ENCODE measurements around the gene AFMID.
A peak's percentile ranks its signal among the peaks of the same experiment; 100 is the strongest.
"Not testable (repeated sequence)": the region's sequence is repeated elsewhere in the genome, so short reads cannot be mapped to it uniquely, and the experiment has no call there.

Gene AFMID
- long read RNA-seq, donor 1, partial matches to known transcripts: 7 of 9 reads
- long read RNA-seq, donor 1, other reads (novel, unspliced or antisense): 0 of 9 reads
- long read RNA-seq, donor 2, partial matches to known transcripts: 0 of 3 reads
- long read RNA-seq, donor 2, other reads (novel, unspliced or antisense): 0 of 3 reads
- long read RNA-seq, donor 3, partial matches to known transcripts: 0 of 4 reads
- long read RNA-seq, donor 3, other reads (novel, unspliced or antisense): 0 of 4 reads
- long read RNA-seq, donor 4, partial matches to known transcripts: 0 of 4 reads
- long read RNA-seq, donor 4, other reads (novel, unspliced or antisense): 0 of 4 reads
- long read RNA-seq, donor 5, partial matches to known transcripts: 0 of 8 reads
- long read RNA-seq, donor 5, other reads (novel, unspliced or antisense): 6 of 8 reads
- long read RNA-seq, donor 6, partial matches to known transcripts: 0 of 4 reads
- long read RNA-seq, donor 6, other reads (novel, unspliced or antisense): 0 of 4 reads
- long read RNA-seq, donor 7: 0 reads
- long read RNA-seq, donor 8, partial matches to known transcripts: 0 of 1 reads
- long read RNA-seq, donor 8, other reads (novel, unspliced or antisense): 0 of 1 reads

- DNase-seq: peak; percentile 96
Observed at GRCh38 chr17:78186692-78187595, at the start of gene AFMID, which contains the start of gene TK1. TSS of gene AFMID (plus strand) at chr17:78187362. CDS start at chr17:78187371, 9 bp downstream. TSS of gene TK1 (minus strand) at chr17:78187052. CDS start at chr17:78186994, 58 bp downstream.

- no peak for DNase-seq
Observed at GRCh38 chr17:78137392-78138203, 49.6 kb upstream of the AFMID start.

GRCh38 chr17:78138204-78139060 is 48.7 kb upstream of the AFMID start:
- DNase-seq: no peak

- DNase-seq: not testable (repeated sequence)
Observed at GRCh38 chr17:78139861-78140168, 47.3 kb upstream of the AFMID start.

GRCh38 chr17:78140169-78141051 is 46.8 kb upstream of the AFMID start:
- peak; percentile 65 for DNase-seq

- no peak for DNase-seq
Observed at GRCh38 chr17:78141437-78142118, 45.6 kb upstream of the AFMID start.

- no peak for DNase-seq
Observed at GRCh38 chr17:78142119-78142861, 44.9 kb upstream of the AFMID start.

- DNase-seq: no peak
Observed at GRCh38 chr17:78143214-78144146, 43.7 kb upstream of the AFMID start.

- peak; percentile 53 for DNase-seq
Observed at GRCh38 chr17:78144147-78144719, 42.9 kb upstream of the AFMID start.

GRCh38 chr17:78144736-78145641 is 42.2 kb upstream of the AFMID start:
- no peak for DNase-seq

- no peak for DNase-seq
Observed at GRCh38 chr17:78146471-78146869, 40.7 kb upstream of the AFMID start.

GRCh38 chr17:78146881-78147280 is 40.3 kb upstream of the AFMID start:
- no peak for DNase-seq

- no peak for DNase-seq
Observed at GRCh38 chr17:78147315-78147998, 39.7 kb upstream of the AFMID start.

GRCh38 chr17:78148286-78149016 is 38.7 kb upstream of the AFMID start:
- DNase-seq: no peak
